H9 (cell line): ENCODE results near the gene ZBTB26. TPM values are rescaled to one million over a fixed set of nuclear protein-coding genes. Genes with fewer than 3 reads are reported as not detected.

Source experiments
- DNase-seq: peaks from one replicate; pipeline ENCODE4 v3.0.0-alpha.2; 2017
- H2AFZ ChIP-seq: one replicate; pipeline ENCODE4 v1.6.1; 2013; ENCODE audit warnings: mild to moderate bottlenecking, low read length, control low read depth, moderate library complexity
- H2AK5ac ChIP-seq: 2 replicates; pipeline ENCODE4 v1.6.1; 2013; ENCODE audit warnings: low read length, control low read depth, mixed read lengths; ENCODE audit not compliant: insufficient read length
- H2BK120ac ChIP-seq: one replicate; pipeline ENCODE4 v1.6.1; 2013; ENCODE audit warnings: low read depth, mild to moderate bottlenecking, low read length, control low read depth, inconsistent platforms; ENCODE audit not compliant: poor library complexity, severe bottlenecking
- H2BK12ac ChIP-seq: 2 replicates; pipeline ENCODE4 v1.6.1; 2013; ENCODE audit warnings: low read length, control low read depth, mixed read lengths, low read depth; ENCODE audit not compliant: insufficient read length
- H2BK15ac ChIP-seq: 2 replicates; pipeline ENCODE4 v1.6.1; 2013; ENCODE audit warnings: low read depth, low read length, control low read depth
- H2BK20ac ChIP-seq: one replicate; pipeline ENCODE4 v1.6.1; 2013; ENCODE audit warnings: low read depth, mild to moderate bottlenecking, low read length, control low read depth, inconsistent platforms; ENCODE audit not compliant: poor library complexity, severe bottlenecking
- H2BK5ac ChIP-seq: 2 replicates; pipeline ENCODE4 v1.6.1; 2013; ENCODE audit warnings: low read length, control low read depth, mixed read lengths; ENCODE audit not compliant: insufficient read length
- H3K14ac ChIP-seq: 2 replicates; pipeline ENCODE4 v1.6.1; 2013; ENCODE audit warnings: low read length, control low read depth; ENCODE audit not compliant: insufficient read depth
- H3K18ac ChIP-seq: 2 replicates; pipeline ENCODE4 v1.6.1; 2013; ENCODE audit warnings: low read depth, mild to moderate bottlenecking, mixed read lengths, low read length, control low read depth; ENCODE audit not compliant: insufficient read length
- H3K23ac ChIP-seq: 2 replicates; pipeline ENCODE4 v1.6.1; 2013; ENCODE audit warnings: low read length, control low read depth, mixed read lengths, low read depth; ENCODE audit not compliant: insufficient read length
- H3K23me2 ChIP-seq: 2 replicates; pipeline ENCODE4 v1.6.1; 2013; ENCODE audit warnings: low read depth, mild to moderate bottlenecking, mixed read lengths, low read length, control low read depth; ENCODE audit not compliant: insufficient read length, poor library complexity, severe bottlenecking
- H3K27ac ChIP-seq: 2 replicates; pipeline ENCODE4 v1.5.1; 2013; ENCODE audit warnings: low read length, control low read depth, mixed read lengths, low read depth; ENCODE audit not compliant: insufficient read length
- H3K27me3 ChIP-seq: 2 replicates; pipeline ENCODE4 v1.6.1; 2013; ENCODE audit warnings: low read length, control low read depth, inconsistent platforms; ENCODE audit not compliant: insufficient read depth
- H3K4ac ChIP-seq: 2 replicates; pipeline ENCODE4 v1.6.1; 2013; ENCODE audit warnings: low read depth, mild to moderate bottlenecking, control low read depth, inconsistent platforms, low read length, moderate library complexity
- H3K4me1 ChIP-seq: 2 replicates; pipeline ENCODE4 v1.6.1; 2013; ENCODE audit warnings: low read length, control low read depth, inconsistent platforms; ENCODE audit not compliant: insufficient read depth
- H3K4me2 ChIP-seq: 2 replicates; pipeline ENCODE4 v1.6.1; 2013; ENCODE audit warnings: low read length, control low read depth, mixed read lengths; ENCODE audit not compliant: insufficient read length, insufficient read depth
- H3K56ac ChIP-seq: 2 replicates; pipeline ENCODE4 v1.6.1; 2013; ENCODE audit warnings: low read depth, mild to moderate bottlenecking, mixed read lengths, low read length, control low read depth; ENCODE audit not compliant: insufficient read length
- H3K79me1 ChIP-seq: 2 replicates; pipeline ENCODE4 v1.6.1; 2013; ENCODE audit warnings: low read depth, mild to moderate bottlenecking, moderate library complexity, low read length, control low read depth, inconsistent platforms; ENCODE audit not compliant: insufficient read depth, poor library complexity, severe bottlenecking
- H3K79me2 ChIP-seq: 2 replicates; pipeline ENCODE4 v1.6.1; 2013; ENCODE audit warnings: low read length, control low read depth, inconsistent platforms; ENCODE audit not compliant: insufficient read depth
- H3K9ac ChIP-seq: 2 replicates; pipeline ENCODE4 v1.6.1; 2013; ENCODE audit warnings: low read length, control low read depth, mixed read lengths; ENCODE audit not compliant: insufficient read length; ENCODE audit errors: extremely low read depth
- H3K9me3 ChIP-seq: one replicate; pipeline ENCODE4 v1.6.1; 2013; ENCODE audit warnings: low read depth, low read length, inconsistent platforms; ENCODE audit not compliant: control insufficient read depth
- H3T11ph ChIP-seq: one replicate; pipeline ENCODE4 v1.6.1; 2013; ENCODE audit warnings: mild to moderate bottlenecking, low read length, control low read depth, inconsistent platforms
- H4K20me1 ChIP-seq: one replicate; pipeline ENCODE4 v1.6.1; 2013; ENCODE audit not compliant: control insufficient read depth, insufficient read length, insufficient read depth
- H4K5ac ChIP-seq: 2 replicates; pipeline ENCODE4 v1.6.1; 2013; ENCODE audit warnings: low read depth, mild to moderate bottlenecking, mixed read lengths, low read length, control low read depth; ENCODE audit not compliant: insufficient read length
- H4K8ac ChIP-seq: replicated peaks from 2 replicates; pipeline ENCODE4 v1.6.1; 2013; ENCODE audit warnings: low read length, control low read depth, mixed read lengths, low read depth; ENCODE audit not compliant: insufficient read length
- H4K91ac ChIP-seq: 2 replicates; pipeline ENCODE4 v1.6.1; 2013; ENCODE audit warnings: low read depth, mild to moderate bottlenecking, moderate library complexity, mixed read lengths, low read length, control low read depth; ENCODE audit not compliant: insufficient read length
- H3K27ac Mint-ChIP-seq, 3 experiments: 2 replicates in 2 of 3; 3 replicates in 1 of 3; pipeline ENCODE4 v1.8.0; 2020 to 2021; ENCODE audit warnings: mixed read lengths in 3 of 3, mild to moderate bottlenecking in 1 of 3, moderate library complexity in 1 of 3
- H3K27me3 Mint-ChIP-seq: 2 replicates; pipeline ENCODE4 v1.8.0; 2021; ENCODE audit warnings: low read depth, mild to moderate bottlenecking, moderate library complexity, mixed read lengths
- H3K36me3 Mint-ChIP-seq, 3 experiments: 2 replicates in 2 of 3; 3 replicates in 1 of 3; pipeline ENCODE4 v1.8.0; 2020 to 2021; ENCODE audit warnings: low read depth in 3 of 3, mixed read lengths in 3 of 3; ENCODE audit not compliant: insufficient read depth in 1 of 3
- H3K4me1 Mint-ChIP-seq, 2 experiments: 2 replicates each; pipeline ENCODE4 v1.8.0; 2020; ENCODE audit warnings: mixed read lengths in 2 of 2
- H3K4me3 Mint-ChIP-seq, 2 experiments: 2 replicates in 1 of 2; 3 replicates in 1 of 2; pipeline ENCODE4 v1.8.0; 2020 to 2021; ENCODE audit warnings: mild to moderate bottlenecking in 2 of 2, mixed read lengths in 2 of 2, moderate library complexity in 1 of 2
- H3K9me3 Mint-ChIP-seq, 2 experiments: 2 replicates in 1 of 2; 3 replicates in 1 of 2; pipeline ENCODE4 v1.8.0; 2020; ENCODE audit warnings: mild to moderate bottlenecking in 2 of 2, mixed read lengths in 2 of 2, moderate library complexity in 1 of 2
- CTCF ChIP-seq: fragments of 200-600 bp; sonication (generic); conservative IDR thresholded peaks from 3 replicates; pipeline ENCODE4 v1.8.0; 2021; ENCODE audit warnings: antibody characterized with exemption, mild to moderate bottlenecking
- WGBS: extraction: QIAGEN DNeasy Blood & Tissue Kit; methylation state at CpG from one replicate; pipeline ENCODE4 v1.1.7; 2013; ENCODE audit warnings: missing lambda C conversion rate, low lambda C conversion rate, mixed read lengths; ENCODE audit not compliant: insufficient read length; ENCODE audit errors: extremely low coverage; 5-methylcytosine and 5-hydroxymethylcytosine counted together
- total RNA-seq: library from RNA; stranded (reverse); gene quantifications from 2 replicates; pipeline ENCODE4 v1.2.1, GENCODE V29; 2021

The ZBTB26 gene
- total RNA-seq, 1 experiment from 2014 or later, result 5.8 TPM

- no peak overlapping the region for H2AK5ac ChIP-seq
- no peak overlapping the region for H4K5ac ChIP-seq
- no peaks in the 10 kb centered on the region for H3K27me3 ChIP-seq
- H3K4me1 ChIP-seq, result no peaks in the 10 kb centered on the region
- H3K23me2 ChIP-seq, result no peaks in the 10 kb centered on the region
- no peak overlapping the region for H3K9ac ChIP-seq
- H3K56ac ChIP-seq, result no peak overlapping the region
- TF ChIP-seq CTCF, result no peak
- no peaks in the 10 kb centered on the region for H3K27me3 Mint-ChIP-seq
- no peak overlapping the region for H3K18ac ChIP-seq
- H3K27ac Mint-ChIP-seq, result no peak overlapping the region
- no peaks in the 10 kb centered on the region for H3K9me3 ChIP-seq
- no peak overlapping the region for H3K4ac ChIP-seq
- H3K23ac ChIP-seq, result no peak overlapping the region
- H3K79me1 ChIP-seq, result peaks cover 3% of the 10 kb centered on the region
- H2BK15ac ChIP-seq, result no peak overlapping the region
- peaks cover 3 to 14% (median 5%) of the 10 kb centered on the region in 3 experiments; a peak in 4 of 7 replicates for H3K36me3 Mint-ChIP-seq
- no peak for DNase-seq
- H4K91ac ChIP-seq, result no peak overlapping the region
- H4K8ac ChIP-seq, result no peak overlapping the region
- H4K20me1 ChIP-seq, result no peaks in the 10 kb centered on the region
- H3K27ac ChIP-seq, result no peak overlapping the region
- no peak overlapping the region for H2BK5ac ChIP-seq
- H3K4me3 Mint-ChIP-seq, result no peak overlapping the region
- H3K4me2 ChIP-seq, result no peak overlapping the region
- H3K79me2 ChIP-seq, result peaks cover 15% of the 10 kb centered on the region; the same call in 1 of the 2 replicates
- no peaks in the 10 kb centered on the region for H3K9me3 Mint-ChIP-seq
- no peak overlapping the region for H2BK120ac ChIP-seq
- H3K14ac ChIP-seq, result no peak overlapping the region
- H3T11ph ChIP-seq, result no peak overlapping the region
- no peak overlapping the region for H2BK20ac ChIP-seq
- WGBS, result no CpG with 5 or more reads among the region's 2 CpGs
- no peak overlapping the region for H2BK12ac ChIP-seq
- H2AFZ ChIP-seq, result no peak overlapping the region
- peaks cover 10 to 11% of the 10 kb centered on the region in 2 experiments for H3K4me1 Mint-ChIP-seq
Observed at GRCh38 chr9:122900791-122901190, 30.5 kb downstream of the ZBTB26 start.
